ENCODE measurements around the gene SLC22A3.

The SLC22A3 gene

DNA sequence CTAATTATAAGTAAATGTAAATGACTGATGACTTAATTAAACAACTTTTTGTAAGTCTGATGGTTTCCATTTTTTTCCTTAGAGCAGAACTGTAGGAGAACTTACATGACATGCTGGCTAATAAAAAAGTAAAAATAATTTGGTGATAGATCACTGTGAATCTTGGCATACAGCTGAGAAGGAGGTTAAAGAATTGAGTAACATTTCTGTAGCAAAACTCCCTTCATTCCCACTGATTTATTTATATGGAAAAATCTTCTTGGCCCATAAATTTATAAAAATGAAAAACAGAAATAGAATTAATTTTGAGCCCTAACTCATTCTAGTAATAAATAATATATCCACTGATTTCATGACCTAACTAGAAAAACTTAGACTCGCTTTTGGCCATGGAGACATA, 48.1 kb downstream of the SLC22A3 start:
- Histone ChIP-seq H3K36me3 (ENCODE audit: control insufficient read depth in 1 of 2, insufficient read depth in 2 of 2, low read length in 2 of 2) (no peaks in the 10 kb centered on the region), H3K23ac (ENCODE audit: low read length) (no peak overlapping the region), H4K91ac (ENCODE audit: low read depth, low read length) (no peak overlapping the region), H2BK12ac (ENCODE audit: low read length) (no peak overlapping the region), H3K18ac (ENCODE audit: low read length) (no peak overlapping the region), H3K79me2 (ENCODE audit: control insufficient read depth, insufficient read depth, low read length, poor library complexity) (no peaks in the 10 kb centered on the region), H3K9ac (ENCODE audit: low read length) (no peak overlapping the region), H3K14ac (ENCODE audit: low read length) (no peak overlapping the region), H4K12ac (ENCODE audit: low read depth, low read length) (no peak overlapping the region), H3K4ac (ENCODE audit: low read depth, low read length) (no peak overlapping the region), H2BK120ac (ENCODE audit: insufficient read depth, low read length, poor library complexity) (no peak overlapping the region), H3K79me1 (ENCODE audit: low read length) (no peaks in the 10 kb centered on the region), H4K8ac (ENCODE audit: low read depth, low read length) (no peak overlapping the region), H3K4me2 (ENCODE audit: low read length) (no peak overlapping the region), H3K27me3 (ENCODE audit: insufficient read depth, low read length) (no peaks in the 10 kb centered on the region), H3K9me3 (ENCODE audit: insufficient read depth, low read depth, low read length) (no peaks in the 10 kb centered on the region), H2AFZ (ENCODE audit: insufficient read depth, low read length, poor library complexity) (no peak overlapping the region), H2BK5ac (ENCODE audit: low read depth, low read length, poor library complexity) (no peak overlapping the region), H3K27ac (ENCODE audit: low read depth, low read length) (no peak overlapping the region), H3K4me3 (ENCODE audit: low read depth, low read length) (no peak overlapping the region), H3K4me1 (ENCODE audit: control insufficient read depth in 1 of 2, insufficient read depth in 2 of 2, low read length in 2 of 2) (peaks cover 3 to 6% of the 10 kb centered on the region in 2 experiments), H2AK5ac (ENCODE audit: low read length) (no peak overlapping the region)
- no peak for DNase-seq
- no CpG with 5 or more reads among the region's 1 CpG for WGBS (ENCODE audit: extremely low coverage, insufficient coverage, insufficient read length)

DNA sequence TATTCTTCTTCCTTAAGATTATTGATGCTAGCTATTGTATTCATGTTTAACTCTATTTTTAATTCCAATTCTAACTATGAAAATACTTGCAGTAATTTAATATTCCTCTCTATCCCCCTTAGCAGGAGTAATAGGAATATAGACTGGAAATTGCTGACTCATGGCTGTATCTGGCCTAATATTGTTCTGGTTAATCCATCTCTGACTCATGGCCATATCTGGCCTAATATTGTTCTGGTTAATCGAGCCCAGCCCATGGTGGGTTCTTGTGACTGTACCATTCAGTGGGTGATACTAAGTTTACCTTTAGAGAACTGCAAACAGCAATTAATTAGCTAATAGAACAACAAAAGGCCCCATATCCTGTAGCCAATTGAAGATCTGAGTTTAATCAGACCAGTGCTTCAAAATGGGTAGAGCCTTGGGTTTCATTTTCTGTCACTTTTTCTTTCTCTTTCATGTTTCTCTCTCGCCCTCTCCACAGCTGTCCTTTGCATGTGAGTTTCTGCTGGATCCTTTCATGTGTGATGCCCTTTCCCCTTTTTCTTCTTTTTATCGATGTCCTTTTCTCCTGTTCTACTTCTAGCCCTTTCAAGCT, 50.6 kb downstream of the SLC22A3 start:
- Histone ChIP-seq H3K4me3 (ENCODE audit: low read depth, low read length) (no peak overlapping the region), H2BK120ac (ENCODE audit: insufficient read depth, low read length, poor library complexity) (no peak overlapping the region)

DNA sequence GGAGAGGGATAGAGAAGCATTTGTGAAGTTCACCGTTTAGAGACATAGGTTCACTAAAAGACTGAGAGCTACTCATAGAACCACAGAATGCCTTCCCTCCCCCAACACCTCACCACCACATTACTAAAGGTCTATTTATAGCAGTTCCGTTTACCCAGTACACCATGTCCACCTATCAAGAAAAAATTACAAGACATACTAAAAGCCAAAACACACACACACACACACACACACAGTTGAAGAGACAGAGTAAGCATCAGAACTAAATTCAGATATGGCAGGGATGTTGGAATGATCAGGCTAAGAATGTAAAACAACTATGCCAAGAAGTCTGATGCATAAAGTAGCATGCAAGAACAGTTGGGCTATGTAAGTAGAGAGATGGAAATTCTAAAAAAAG, 52.3 kb downstream of the SLC22A3 start:
- no peak overlapping the region for H3K9ac ChIP-seq (ENCODE audit: low read length)
- no peak overlapping the region for H3K4ac ChIP-seq (ENCODE audit: low read depth, low read length)

More for the DNA sequence above, 50.6 kb downstream of the SLC22A3 start:
- H4K8ac ChIP-seq (ENCODE audit: low read depth, low read length), result no peak overlapping the region
- H3K27ac ChIP-seq (ENCODE audit: low read depth, low read length), result no peak overlapping the region
- H3K4me2 ChIP-seq (ENCODE audit: low read length), result no peak overlapping the region
- H3K4ac ChIP-seq (ENCODE audit: low read depth, low read length), result no peak overlapping the region
- no peak overlapping the region for H2BK12ac ChIP-seq (ENCODE audit: low read length)
- no peaks in the 10 kb centered on the region for H3K79me2 ChIP-seq (ENCODE audit: control insufficient read depth, insufficient read depth, low read length, poor library complexity)
- no peak overlapping the region for H3K18ac ChIP-seq (ENCODE audit: low read length)
- H3K36me3 ChIP-seq (ENCODE audit: control insufficient read depth in 1 of 2, insufficient read depth in 2 of 2, low read length in 2 of 2), result no peaks in the 10 kb centered on the region
- no peak overlapping the region for H3K9ac ChIP-seq (ENCODE audit: low read length)
- no peak overlapping the region for H2AFZ ChIP-seq (ENCODE audit: insufficient read depth, low read length, poor library complexity)
- no peak for DNase-seq
- no peaks in the 10 kb centered on the region for H3K79me1 ChIP-seq (ENCODE audit: low read length)
- no peak overlapping the region for H2BK5ac ChIP-seq (ENCODE audit: low read depth, low read length, poor library complexity)
- H3K23ac ChIP-seq (ENCODE audit: low read length), result no peak overlapping the region
- no peak overlapping the region for H4K12ac ChIP-seq (ENCODE audit: low read depth, low read length)
- H3K9me3 ChIP-seq (ENCODE audit: insufficient read depth, low read depth, low read length), result no peaks in the 10 kb centered on the region
- no CpG with 5 or more reads among the region's 3 CpGs for WGBS (ENCODE audit: extremely low coverage, insufficient coverage, insufficient read length)
- H2AK5ac ChIP-seq (ENCODE audit: low read length), result no peak overlapping the region
- no peak overlapping the region for H4K91ac ChIP-seq (ENCODE audit: low read depth, low read length)
- H3K14ac ChIP-seq (ENCODE audit: low read length), result no peak overlapping the region
- no peaks in the 10 kb centered on the region for H3K27me3 ChIP-seq (ENCODE audit: insufficient read depth, low read length)
- H3K4me1 ChIP-seq (ENCODE audit: control insufficient read depth in 1 of 2, insufficient read depth in 2 of 2, low read length in 2 of 2), result peaks cover 3 to 6% of the 10 kb centered on the region in 2 experiments

DNA sequence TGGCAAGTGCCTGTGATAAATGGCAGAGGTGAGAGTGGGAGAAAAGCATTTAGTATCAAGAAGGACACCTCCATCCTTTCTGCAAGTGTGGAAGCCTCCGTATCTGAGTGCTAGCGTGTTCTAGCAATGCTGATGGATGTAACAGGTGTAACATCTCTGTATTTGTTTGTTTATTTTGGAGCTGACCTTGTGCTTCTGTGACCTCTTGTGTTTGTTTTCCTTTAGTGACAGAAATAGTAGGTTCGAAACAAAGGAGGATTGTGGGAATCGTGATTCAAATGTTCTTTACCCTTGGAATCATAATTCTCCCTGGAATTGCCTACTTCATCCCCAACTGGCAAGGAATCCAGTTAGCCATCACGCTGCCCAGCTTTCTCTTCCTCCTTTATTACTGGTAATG, 60.4 kb downstream of the SLC22A3 start:
- Histone ChIP-seq H3K23ac (ENCODE audit: low read length) (no peak overlapping the region), H4K91ac (ENCODE audit: low read depth, low read length) (no peak overlapping the region)

More for the DNA sequence above, 52.3 kb downstream of the SLC22A3 start:
- Histone ChIP-seq H3K27me3 (ENCODE audit: insufficient read depth, low read length) (no peaks in the 10 kb centered on the region), H2AFZ (ENCODE audit: insufficient read depth, low read length, poor library complexity) (no peak overlapping the region), H3K4me1 (ENCODE audit: control insufficient read depth in 1 of 2, insufficient read depth in 2 of 2, low read length in 2 of 2) (no peaks in the 10 kb centered on the region), H3K9me3 (ENCODE audit: insufficient read depth, low read depth, low read length) (no peaks in the 10 kb centered on the region), H3K36me3 (ENCODE audit: control insufficient read depth in 1 of 2, insufficient read depth in 2 of 2, low read length in 2 of 2) (no peaks in the 10 kb centered on the region), H3K18ac (ENCODE audit: low read length) (no peak overlapping the region), H3K79me1 (ENCODE audit: low read length) (no peaks in the 10 kb centered on the region), H3K4me2 (ENCODE audit: low read length) (no peak overlapping the region), H4K12ac (ENCODE audit: low read depth, low read length) (no peak overlapping the region), H3K23ac (ENCODE audit: low read length) (no peak overlapping the region), H2BK120ac (ENCODE audit: insufficient read depth, low read length, poor library complexity) (no peak overlapping the region), H3K14ac (ENCODE audit: low read length) (no peak overlapping the region), H3K4me3 (ENCODE audit: low read depth, low read length) (no peak overlapping the region), H4K91ac (ENCODE audit: low read depth, low read length) (no peak overlapping the region), H2BK5ac (ENCODE audit: low read depth, low read length, poor library complexity) (no peak overlapping the region), H3K79me2 (ENCODE audit: control insufficient read depth, insufficient read depth, low read length, poor library complexity) (no peaks in the 10 kb centered on the region), H2BK12ac (ENCODE audit: low read length) (no peak overlapping the region), H2AK5ac (ENCODE audit: low read length) (no peak overlapping the region), H3K27ac (ENCODE audit: low read depth, low read length) (no peak overlapping the region), H4K8ac (ENCODE audit: low read depth, low read length) (no peak overlapping the region)
- no peak for DNase-seq
- WGBS (ENCODE audit: extremely low coverage, insufficient coverage, insufficient read length), result no CpG with 5 or more reads among the region's 2 CpGs

More for the DNA sequence above, 60.4 kb downstream of the SLC22A3 start:
- DNase-seq, result no peak
- Histone ChIP-seq H2BK120ac (ENCODE audit: insufficient read depth, low read length, poor library complexity) (no peak overlapping the region), H2BK12ac (ENCODE audit: low read length) (no peak overlapping the region), H3K4ac (ENCODE audit: low read depth, low read length) (no peak overlapping the region), H3K27me3 (ENCODE audit: insufficient read depth, low read length) (no peaks in the 10 kb centered on the region), H3K4me3 (ENCODE audit: low read depth, low read length) (no peak overlapping the region), H3K4me2 (ENCODE audit: low read length) (no peak overlapping the region), H3K9ac (ENCODE audit: low read length) (no peak overlapping the region), H3K79me2 (ENCODE audit: control insufficient read depth, insufficient read depth, low read length, poor library complexity) (no peaks in the 10 kb centered on the region), H2BK5ac (ENCODE audit: low read depth, low read length, poor library complexity) (no peak overlapping the region), H4K12ac (ENCODE audit: low read depth, low read length) (no peak overlapping the region), H2AK5ac (ENCODE audit: low read length) (no peak overlapping the region), H4K8ac (ENCODE audit: low read depth, low read length) (no peak overlapping the region), H3K36me3 (ENCODE audit: control insufficient read depth in 1 of 2, insufficient read depth in 2 of 2, low read length in 2 of 2) (no peaks in the 10 kb centered on the region), H3K79me1 (ENCODE audit: low read length) (no peaks in the 10 kb centered on the region), H3K27ac (ENCODE audit: low read depth, low read length) (no peak overlapping the region), H3K14ac (ENCODE audit: low read length) (no peak overlapping the region), H2AFZ (ENCODE audit: insufficient read depth, low read length, poor library complexity) (no peak overlapping the region), H3K9me3 (ENCODE audit: insufficient read depth, low read depth, low read length) (no peaks in the 10 kb centered on the region), H3K4me1 (ENCODE audit: control insufficient read depth in 1 of 2, insufficient read depth in 2 of 2, low read length in 2 of 2) (no peaks in the 10 kb centered on the region), H3K18ac (ENCODE audit: low read length) (no peak overlapping the region)
- no CpG with 5 or more reads among the region's 5 CpGs for WGBS (ENCODE audit: extremely low coverage, insufficient coverage, insufficient read length)
